DOHH2 (cell line): ENCODE measurements around the gene SLFN5.

Experiments used
- H3F3A ChIP-seq: fragments of 200-600 bp; sonication (generic), shearing (Covaris generic); 2 replicates; pipeline ENCODE4 v1.6.0; 2016; ENCODE audit warnings: antibody characterized with exemption, mild to moderate bottlenecking; ENCODE audit not compliant: control insufficient read depth, insufficient read depth
- H3K27ac ChIP-seq: fragments of 200-600 bp; sonication (generic); 2 replicates; pipeline ENCODE4 v1.5.1; 2014; ENCODE audit warnings: low read depth, mild to moderate bottlenecking, low read length, moderate library complexity
- H3K27me3 ChIP-seq: fragments of 200-600 bp; sonication (generic); 2 replicates; pipeline ENCODE4 v1.6.1; 2014; ENCODE audit warnings: mild to moderate bottlenecking, low read length, mixed read lengths; ENCODE audit not compliant: control insufficient read depth
- H3K36me3 ChIP-seq: fragments of 200-600 bp; sonication (generic); 2 replicates; pipeline ENCODE4 v1.6.1; 2014; ENCODE audit warnings: mild to moderate bottlenecking, low read length, moderate library complexity, mixed read lengths; ENCODE audit not compliant: control insufficient read depth
- H3K4me1 ChIP-seq: fragments of 200-600 bp; sonication (generic); 2 replicates; pipeline ENCODE4 v1.6.1; 2014; ENCODE audit warnings: mild to moderate bottlenecking, low read length, mixed read lengths; ENCODE audit not compliant: control insufficient read depth
- H3K4me2 ChIP-seq: fragments of 200-600 bp; sonication (generic); 2 replicates; pipeline ENCODE4 v1.6.0; 2014; ENCODE audit warnings: mild to moderate bottlenecking, low read length, moderate library complexity
- H3K4me3 ChIP-seq: fragments of 200-600 bp; sonication (generic); 2 replicates; pipeline ENCODE4 v1.5.1; 2014; ENCODE audit warnings: mild to moderate bottlenecking, low read length, mixed read lengths
- H3K79me2 ChIP-seq: fragments of 200-600 bp; sonication (generic); 2 replicates; pipeline ENCODE4 v1.6.1; 2014; ENCODE audit warnings: mild to moderate bottlenecking, low read length, mixed read lengths; ENCODE audit not compliant: control insufficient read depth
- H3K9me2 ChIP-seq: fragments of 200-600 bp; sonication (generic); replicated peaks from 2 replicates; pipeline ENCODE4 v1.6.1; 2014; ENCODE audit warnings: mild to moderate bottlenecking, low read length, mixed read lengths; ENCODE audit not compliant: control insufficient read depth
- H3K9me3 ChIP-seq: fragments of 200-600 bp; sonication (generic); 2 replicates; pipeline ENCODE4 v1.6.1; 2014; ENCODE audit warnings: antibody characterized with exemption, low read length, mixed read lengths; ENCODE audit not compliant: control insufficient read depth, insufficient read depth
- H4K20me1 ChIP-seq: fragments of 200-600 bp; sonication (generic); 2 replicates; pipeline ENCODE4 v1.6.0; 2014; ENCODE audit warnings: low read depth, mild to moderate bottlenecking, antibody characterized with exemption, low read length, moderate library complexity; ENCODE audit not compliant: control insufficient read depth, insufficient read depth
- CTCF ChIP-seq: fragments of 200-600 bp; sonication (generic); IDR thresholded peaks from one replicate; pipeline ENCODE4 v1.5.1; 2014; ENCODE audit warnings: antibody characterized with exemption, mild to moderate bottlenecking, low read depth, low read length; ENCODE audit not compliant: poor library complexity, severe bottlenecking
- EZH2phosphoT487 ChIP-seq: fragments of 200-600 bp; sonication (generic); IDR thresholded peaks from 2 replicates; pipeline ENCODE4 v1.6.1; 2017; ENCODE audit warnings: borderline replicate concordance, mild to moderate bottlenecking, antibody characterized with exemption, low read length, moderate library complexity, mixed read lengths

Gene SLFN5

DNA sequence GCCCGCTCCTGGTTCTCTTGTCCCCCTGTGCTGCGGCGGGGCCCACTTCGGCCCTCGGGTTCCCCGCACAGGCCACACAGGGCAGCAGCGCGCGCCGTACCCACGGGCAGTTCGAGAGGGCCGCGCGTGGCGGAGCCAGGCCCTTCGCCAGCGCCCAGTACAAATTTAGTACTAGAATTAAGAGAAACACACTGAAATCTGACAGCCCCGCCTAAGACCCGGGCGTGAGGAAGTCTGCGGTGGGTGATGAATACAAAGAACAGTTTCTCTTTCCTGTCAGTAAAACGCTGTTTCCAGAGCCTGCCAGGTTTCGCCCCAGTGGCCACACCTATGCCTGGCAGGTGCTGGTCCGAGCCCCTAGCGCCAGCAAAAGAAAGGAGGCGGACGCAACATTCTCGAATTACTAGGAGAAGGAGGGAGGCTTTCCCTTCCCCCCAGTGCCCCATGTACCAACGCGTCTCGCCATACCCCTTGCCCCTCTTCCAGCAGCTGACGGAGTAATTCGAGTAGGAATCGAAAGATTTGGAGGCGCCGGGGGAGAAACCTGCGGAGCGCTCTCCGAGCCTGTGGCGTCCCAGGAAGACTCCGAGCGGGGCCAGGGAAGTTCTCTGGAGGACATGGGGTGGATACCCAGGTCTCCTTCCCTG is 591 bp upstream of the SLFN5 start:
- Histone ChIP-seq H3K9me2 (no peaks in the 10 kb centered on the region), H3K36me3 (no peaks in the 10 kb centered on the region), H3K9me3 (no peaks in the 10 kb centered on the region), H3K27ac (no peak overlapping the region), H3K4me1 (peaks cover 24% of the 10 kb centered on the region), H3K27me3 (peaks cover 11% of the 10 kb centered on the region), H3F3A (no peaks in the 10 kb centered on the region), H3K4me3 (peak overlapping the region; percentile 86), H3K79me2 (no peaks in the 10 kb centered on the region), H4K20me1 (no peaks in the 10 kb centered on the region), H3K4me2 (peak overlapping the region; percentile 88)
- TF ChIP-seq CTCF: peak; percentile 31
- TF ChIP-seq EZH2phosphoT487: no peak

- Histone ChIP-seq H3K27ac (no peak overlapping the region), H4K20me1 (no peaks in the 10 kb centered on the region), H3K9me2 (no peaks in the 10 kb centered on the region), H3K9me3 (no peaks in the 10 kb centered on the region), H3K27me3 (peaks cover 4% of the 10 kb centered on the region), H3F3A (no peaks in the 10 kb centered on the region), H3K4me3 (peak overlapping the region; percentile 86), H3K79me2 (no peaks in the 10 kb centered on the region), H3K4me1 (peaks cover 24% of the 10 kb centered on the region), H3K4me2 (peak overlapping the region; percentile 88), H3K36me3 (no peaks in the 10 kb centered on the region)
- TF ChIP-seq CTCF (peak; percentile 5), EZH2phosphoT487 (no peak)
Observed at GRCh38 chr17:35243561-35244340, 879 bp downstream of the SLFN5 start.

DNA sequence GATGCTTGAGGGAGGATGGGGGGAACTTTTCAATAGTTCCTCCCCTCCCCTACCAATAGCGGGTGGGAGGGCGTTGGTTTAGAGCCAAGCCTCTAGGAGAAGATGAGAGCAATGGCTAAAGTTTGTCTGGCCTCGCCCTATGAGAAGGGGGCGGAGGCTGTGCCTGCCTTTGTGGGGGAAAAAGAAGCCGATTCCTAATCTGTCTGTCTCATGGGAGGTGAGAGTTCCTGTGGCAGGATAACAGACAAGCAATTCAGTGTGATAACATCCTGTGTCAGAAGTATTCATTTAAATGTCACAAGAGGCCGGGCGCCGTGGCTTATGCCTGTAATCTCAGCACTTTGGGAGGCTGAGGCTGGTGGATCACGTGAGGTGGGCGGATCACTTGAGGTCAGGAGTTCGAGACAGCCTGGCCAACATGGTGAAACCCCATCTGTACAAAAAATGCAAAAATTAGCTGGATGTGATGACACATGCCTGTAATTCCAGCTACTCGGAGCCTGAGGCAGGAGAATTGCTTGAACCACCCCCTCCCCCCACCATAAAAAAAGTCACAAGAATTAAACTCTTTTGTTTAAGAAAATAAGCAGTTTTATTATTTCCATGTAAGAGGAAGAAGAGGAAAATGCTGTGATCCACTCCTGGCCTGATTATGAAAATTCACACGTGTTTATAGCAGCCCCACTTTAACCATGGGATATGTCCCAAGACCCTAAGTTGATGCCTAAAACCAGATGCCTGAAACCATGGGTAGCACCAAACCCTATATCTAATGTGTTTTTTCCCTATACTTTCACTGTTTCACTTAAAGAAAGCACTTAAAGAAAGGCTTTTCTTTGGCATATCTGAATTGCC is 1.7 kb downstream of the SLFN5 start:
- no peaks in the 10 kb centered on the region for H3F3A ChIP-seq
- no peak for TF ChIP-seq EZH2phosphoT487
- TF ChIP-seq CTCF: no peak
- H3K36me3 ChIP-seq: no peaks in the 10 kb centered on the region
- H3K27ac ChIP-seq: no peak overlapping the region
- H3K9me3 ChIP-seq: no peaks in the 10 kb centered on the region
- no peaks in the 10 kb centered on the region for H4K20me1 ChIP-seq
- peaks cover 3% of the 10 kb centered on the region; the same call in 1 of the 2 replicates for H3K27me3 ChIP-seq
- peaks cover 24% of the 10 kb centered on the region for H3K4me1 ChIP-seq
- no peaks in the 10 kb centered on the region for H3K79me2 ChIP-seq
- peak overlapping the region; percentile 86 for H3K4me3 ChIP-seq
- no peaks in the 10 kb centered on the region for H3K9me2 ChIP-seq
- peak overlapping the region; percentile 88 for H3K4me2 ChIP-seq
